BLaER1 treated with 17β-estradiol and CSF1 and Interleukin-3, amounts not matched to agents 10 nM and 100 nM (cell line): ENCODE results near the gene CGB1.
A peak's percentile ranks its signal among the peaks of the same experiment; 100 is the strongest.

Source experiments
- H3K27ac ChIP-seq, 11 experiments: shearing (Covaris generic); formaldehyde crosslinking; 2 replicates each; pipeline ENCODE4 v1.8.1; 2022
- H3K27me3 ChIP-seq, 11 experiments: shearing (Covaris generic); formaldehyde crosslinking; 2 replicates each; pipeline ENCODE4 v1.8.1; 2022
- H3K36me3 ChIP-seq, 11 experiments: shearing (Covaris generic); formaldehyde crosslinking; 2 replicates each; pipeline ENCODE4 v1.8.1; 2022
- H3K4me1 ChIP-seq, 10 experiments: shearing (Covaris generic); formaldehyde crosslinking; 2 replicates each; pipeline ENCODE4 v1.8.1; 2022
- H3K4me2 ChIP-seq, 11 experiments: shearing (Covaris generic); formaldehyde crosslinking; 2 replicates each; pipeline ENCODE4 v1.8.1; 2022
- H3K4me3 ChIP-seq, 10 experiments: shearing (Covaris generic); formaldehyde crosslinking; 2 replicates each; pipeline ENCODE4 v1.8.1; 2022
- H3K9ac ChIP-seq, 11 experiments: shearing (Covaris generic); formaldehyde crosslinking; 2 replicates each; pipeline ENCODE4 v1.8.1; 2022
- H3K9me3 ChIP-seq, 11 experiments: shearing (Covaris generic); formaldehyde crosslinking; replicated peaks in 1 of 11; 2 replicates each; pipeline ENCODE4 v1.8.1; 2022
- H4K20me1 ChIP-seq, 11 experiments: shearing (Covaris generic); formaldehyde crosslinking; 2 replicates each; pipeline ENCODE4 v1.8.1; 2022
- Cebpa-rat ChIP-seq, 11 experiments: shearing (Covaris generic); IDR thresholded peaks; 2 replicates each; pipeline ENCODE4 v1.8.1; 2022

Gene CGB1

DNA sequence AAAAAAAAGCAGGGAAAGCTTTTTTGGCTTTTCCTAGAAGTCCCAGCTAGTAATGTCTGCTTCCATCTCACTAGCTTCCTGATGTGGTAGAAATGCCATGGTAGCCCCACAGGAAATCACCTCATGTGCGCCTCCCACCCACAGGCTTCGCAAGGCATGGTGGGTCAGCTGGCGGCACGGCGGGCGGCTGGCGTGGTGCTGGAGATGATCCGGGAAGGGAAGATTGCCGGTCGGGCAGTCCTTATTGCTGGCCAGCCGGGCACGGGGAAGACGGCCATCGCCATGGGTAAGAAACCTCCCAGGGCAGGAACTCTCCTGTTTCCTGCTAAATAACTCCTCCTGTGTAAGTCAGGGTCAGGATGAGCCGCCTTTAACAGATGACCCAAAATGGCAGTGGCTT lies 32.6 kb downstream of the CGB1 start:
- Histone ChIP-seq H3K4me3 (no peak overlapping the region), H3K9ac (no peak overlapping the region), H3K4me2 (no peak overlapping the region), H3K36me3 (peaks cover 65 to 100% (median 93%) of the 10 kb centered on the region in 11 experiments), H3K9me3 (no peaks in the 10 kb centered on the region), H3K4me1 (peaks cover 0 to 8% (median under 1%) of the 10 kb centered on the region in 10 experiments; a peak in 2 of 20 replicates), H3K27ac (no peak overlapping the region), H4K20me1 (peaks cover 0 to 59% (median 27%) of the 10 kb centered on the region in 11 experiments; a peak in 16 of 22 replicates), H3K27me3 (no peaks in the 10 kb centered on the region)
- no peak for TF ChIP-seq Cebpa-rat (IDR thresholded peaks at IDR 0.05)

DNA sequence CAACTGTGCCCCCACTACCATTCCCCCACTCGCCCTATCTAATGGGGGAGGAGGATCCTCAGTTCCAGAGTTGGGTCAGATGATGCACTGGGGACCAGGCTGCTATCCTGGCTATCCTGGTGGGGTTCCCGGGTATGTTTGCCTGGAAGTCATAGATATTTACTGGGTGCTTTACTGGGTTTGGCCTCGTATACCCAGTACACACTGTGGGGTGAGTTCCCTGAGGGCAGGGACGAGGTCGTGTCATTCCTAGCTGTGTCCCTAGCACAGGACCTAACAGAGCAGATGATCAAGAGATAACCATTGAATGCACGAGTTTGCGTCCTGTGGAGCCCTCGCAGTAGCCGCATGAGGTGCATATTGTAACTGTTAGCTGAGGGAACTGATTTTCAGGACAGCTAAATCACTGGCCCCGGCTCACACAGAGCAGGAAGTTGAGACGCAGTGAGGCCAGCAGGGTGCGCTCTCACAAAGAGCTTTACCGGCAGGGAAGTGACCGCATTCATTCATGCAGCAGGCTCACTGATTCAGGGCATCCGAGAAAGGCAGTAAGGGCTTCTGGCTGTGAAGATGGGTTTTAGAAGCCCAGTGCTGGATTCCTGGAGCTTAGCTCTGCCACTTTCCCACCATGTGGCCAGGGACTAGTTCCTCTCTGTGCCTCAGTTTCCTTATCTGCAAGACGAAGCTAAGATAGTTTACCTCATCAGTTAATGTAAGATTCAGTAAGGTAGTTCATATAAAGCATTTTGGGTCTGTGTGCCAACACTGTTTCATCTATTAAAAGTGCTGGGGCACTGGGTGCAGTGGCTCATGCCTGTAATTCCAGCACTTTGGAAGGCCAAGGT lies 37.0 kb downstream of the CGB1 start:
- peaks cover 33 to 71% (median 57%) of the 10 kb centered on the region in 11 experiments for H3K36me3 ChIP-seq
- peaks cover 16 to 32% (median 20%) of the 10 kb centered on the region in 10 experiments for H3K4me1 ChIP-seq
- no peaks in the 10 kb centered on the region for H3K9me3 ChIP-seq
- TF ChIP-seq Cebpa-rat (IDR thresholded peaks at IDR 0.05): no peak
- H4K20me1 ChIP-seq: peaks cover 0 to 77% (median 57%) of the 10 kb centered on the region in 11 experiments; a peak in 18 of 22 replicates
- H3K9ac ChIP-seq: peak overlapping the region in 5 of 11 experiments; percentile 6 to 31 (median 21); a peak in 3 of 22 replicates
- H3K27ac ChIP-seq: no peak overlapping the region
- no peak overlapping the region for H3K4me2 ChIP-seq
- H3K4me3 ChIP-seq: no peak overlapping the region
- H3K27me3 ChIP-seq: no peaks in the 10 kb centered on the region

DNA sequence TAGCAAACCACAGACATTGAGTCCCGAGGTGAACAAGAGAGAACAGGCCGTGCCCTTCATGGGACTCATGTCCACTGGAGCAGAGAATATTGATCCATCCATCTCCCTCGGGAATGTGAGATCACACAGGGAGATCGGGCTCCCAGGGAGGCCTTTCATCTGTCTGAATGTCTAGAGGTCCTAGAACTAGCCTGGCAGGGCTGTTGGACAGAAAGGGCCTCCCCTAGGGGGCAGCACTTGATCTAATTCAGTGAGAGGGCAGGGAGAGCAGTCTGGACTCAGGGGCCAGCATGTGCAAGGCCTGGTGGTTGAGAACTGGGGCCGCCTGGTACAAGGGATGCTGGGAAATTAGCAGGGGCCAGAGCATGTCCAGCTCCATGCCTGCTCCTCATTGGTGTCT lies 38.7 kb downstream of the CGB1 start:
- H3K9me3 ChIP-seq: no peaks in the 10 kb centered on the region
- H3K36me3 ChIP-seq: peaks cover 17 to 54% (median 40%) of the 10 kb centered on the region in 11 experiments
- peaks cover 22 to 39% (median 26%) of the 10 kb centered on the region in 10 experiments for H3K4me1 ChIP-seq
- peak overlapping the region in 1 of 11 experiments; percentile 1; a peak in 4 of 22 replicates for H3K27ac ChIP-seq
- H4K20me1 ChIP-seq: peaks cover 0 to 74% (median 55%) of the 10 kb centered on the region in 11 experiments; a peak in 18 of 22 replicates
- peak overlapping the region in 5 of 11 experiments; percentile 7 to 51 (median 23); a peak in 5 of 22 replicates for H3K9ac ChIP-seq
- no peak for TF ChIP-seq Cebpa-rat (IDR thresholded peaks at IDR 0.05)
- H3K4me2 ChIP-seq: peak overlapping the region in 1 of 11 experiments; percentile 22; a peak in 1 of 22 replicates
- no peak overlapping the region for H3K4me3 ChIP-seq
- no peaks in the 10 kb centered on the region for H3K27me3 ChIP-seq

DNA sequence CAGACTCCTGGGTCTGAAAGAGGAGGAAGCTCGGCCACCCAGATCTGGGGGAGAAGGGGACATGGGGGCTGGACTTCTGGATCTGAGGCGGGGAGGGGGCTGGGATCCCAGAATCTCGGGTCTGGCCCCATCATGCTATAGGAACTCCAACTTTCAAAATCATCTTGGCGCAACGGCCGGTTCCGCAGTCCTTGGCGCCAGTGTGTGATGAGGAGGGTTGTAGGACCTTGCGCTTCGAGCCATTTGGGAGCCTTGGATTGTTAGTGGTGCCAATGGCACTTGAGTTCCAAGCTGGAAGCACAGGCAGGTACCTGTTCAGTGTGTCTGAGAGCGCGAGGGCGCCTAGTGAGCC lies 42.7 kb downstream of the CGB1 start:
- no peak for TF ChIP-seq Cebpa-rat (IDR thresholded peaks at IDR 0.05)
- Histone ChIP-seq H3K27ac (peak overlapping the region in 10 of 11 experiments; percentile 82 to 97 (median 91); a peak in 21 of 22 replicates), H3K4me1 (peaks cover 52 to 62% (median 53%) of the 10 kb centered on the region in 10 experiments), H3K9me3 (no peaks in the 10 kb centered on the region), H3K4me2 (peak overlapping the region; percentile 90 to 99 (median 96)), H3K4me3 (peak overlapping the region; percentile 81 to 100 (median 90)), H4K20me1 (peaks cover 21 to 82% (median 66%) of the 10 kb centered on the region in 11 experiments; a peak in 21 of 22 replicates), H3K36me3 (peaks cover 5 to 37% (median 20%) of the 10 kb centered on the region in 11 experiments; a peak in 20 of 22 replicates), H3K9ac (peak overlapping the region; percentile 86 to 98 (median 92)), H3K27me3 (no peaks in the 10 kb centered on the region)

DNA sequence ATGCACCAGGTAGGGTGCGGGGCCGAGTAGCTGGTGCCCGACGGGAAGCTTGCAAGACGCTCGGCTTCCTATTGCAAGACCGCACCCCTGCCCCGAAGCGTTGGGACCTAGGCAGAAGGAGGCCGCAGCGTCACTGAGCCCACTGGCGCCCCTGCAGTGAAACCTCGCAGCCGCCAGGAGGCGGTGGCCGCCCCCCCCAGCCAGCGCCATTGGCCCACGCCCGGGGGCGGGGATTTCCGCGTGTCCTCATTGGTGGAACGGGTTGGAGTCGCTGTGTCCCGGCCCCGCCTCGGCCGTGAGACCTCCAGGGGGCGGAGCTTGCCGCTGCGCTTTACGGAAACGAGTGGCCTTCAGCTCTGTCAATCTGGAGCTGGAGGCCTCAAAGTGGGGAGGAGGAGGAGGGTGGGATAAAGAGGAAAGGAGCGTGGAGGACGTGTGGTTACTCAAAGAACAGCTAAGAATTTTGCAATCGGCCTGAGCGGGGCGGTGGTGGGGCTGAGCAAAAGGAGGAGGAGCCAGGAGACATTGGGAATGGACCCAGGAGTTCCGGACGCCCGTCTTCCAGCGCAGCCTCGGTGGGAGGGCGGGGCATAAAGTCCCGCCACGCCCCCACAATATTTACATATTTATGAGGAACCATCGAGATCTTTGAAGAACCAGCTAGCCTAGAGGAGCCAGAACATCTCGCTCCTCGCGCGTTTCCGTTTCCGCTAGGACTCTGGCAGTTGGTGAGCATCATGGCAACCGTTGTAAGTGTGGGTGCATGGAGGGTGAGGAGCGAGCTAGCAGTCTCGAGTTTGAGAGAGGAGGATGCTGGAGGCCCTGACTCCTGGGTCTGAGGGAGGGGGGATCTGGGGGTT lies 43.3 kb downstream of the CGB1 start, which contains the start of the genes GYS1 and RUVBL2:
Gene GYS1, minus strand, starts transcription at position 135 of the 860 bp plus-strand sequence. CDS start 197 bp downstream, outside the sequence.
Gene RUVBL2, plus strand, starts transcription at position 713 of the 860 bp plus-strand sequence. Its CDS starts 25 bp downstream, at position 738.
- Histone ChIP-seq H3K4me3 (peak within 1 kb of the TSS; percentile 81 to 100 (median 90)), H3K9me3 (no peaks in the 10 kb centered on the region), H3K27ac (peak within 1 kb of the TSS; percentile 68 to 97 (median 91)), H4K20me1 (peaks cover 21 to 81% (median 66%) of the 10 kb centered on the region in 11 experiments; a peak in 21 of 22 replicates), H3K4me2 (peak within 1 kb of the TSS; percentile 96 to 100 (median 99)), H3K36me3 (peaks cover 4 to 37% (median 23%) of the 10 kb centered on the region in 11 experiments), H3K9ac (peak within 1 kb of the TSS; percentile 88 to 98 (median 92)), H3K27me3 (no peaks in the 10 kb centered on the region), H3K4me1 (peaks cover 55 to 68% (median 59%) of the 10 kb centered on the region in 10 experiments)
- peak in 10 of 11 experiments; percentile 36 to 88 (median 82); a peak in 18 of 22 replicates for TF ChIP-seq Cebpa-rat (IDR thresholded peaks at IDR 0.05)

DNA sequence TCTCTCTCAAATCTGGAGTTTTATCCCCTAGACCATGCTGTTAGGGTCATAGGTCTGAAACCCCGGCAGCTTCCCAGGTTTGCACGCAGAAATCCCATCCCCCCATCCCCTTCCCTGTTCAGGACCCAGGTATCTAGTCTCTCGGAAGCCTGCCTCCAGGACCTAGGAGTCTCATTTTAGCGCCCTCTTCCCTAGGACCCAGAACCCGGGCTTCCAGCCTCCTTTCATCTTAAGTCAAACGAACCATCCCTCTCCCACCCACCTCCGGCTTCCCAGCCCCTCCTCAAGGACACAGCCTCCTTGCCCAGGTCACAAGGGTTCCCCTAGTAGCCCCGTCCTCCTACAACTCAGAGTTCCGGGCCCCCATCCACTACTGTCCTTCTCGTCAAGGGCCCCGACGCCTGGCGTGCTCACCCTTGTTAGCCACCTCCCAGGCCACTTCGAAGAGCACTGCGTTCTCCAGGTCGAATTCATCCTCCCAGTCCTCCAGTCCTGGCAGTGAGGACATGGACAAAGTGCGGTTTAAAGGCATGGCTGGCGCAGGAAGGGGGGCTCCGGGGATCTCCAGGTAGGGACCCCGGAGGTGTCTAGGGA lies 44.0 kb downstream of the CGB1 start:
- Histone ChIP-seq H3K27me3 (no peaks in the 10 kb centered on the region), H3K4me1 (peaks cover 55 to 70% (median 61%) of the 10 kb centered on the region in 10 experiments), H3K36me3 (peaks cover 12 to 44% (median 28%) of the 10 kb centered on the region in 11 experiments), H3K4me3 (peak overlapping the region; percentile 81 to 100 (median 90)), H3K9ac (peak overlapping the region; percentile 88 to 98 (median 92)), H3K9me3 (no peaks in the 10 kb centered on the region), H3K27ac (peak overlapping the region; percentile 68 to 97 (median 91)), H4K20me1 (peaks cover 21 to 81% (median 64%) of the 10 kb centered on the region in 11 experiments; a peak in 21 of 22 replicates), H3K4me2 (peak overlapping the region; percentile 95 to 100 (median 99))
- no peak for TF ChIP-seq Cebpa-rat (IDR thresholded peaks at IDR 0.05)

DNA sequence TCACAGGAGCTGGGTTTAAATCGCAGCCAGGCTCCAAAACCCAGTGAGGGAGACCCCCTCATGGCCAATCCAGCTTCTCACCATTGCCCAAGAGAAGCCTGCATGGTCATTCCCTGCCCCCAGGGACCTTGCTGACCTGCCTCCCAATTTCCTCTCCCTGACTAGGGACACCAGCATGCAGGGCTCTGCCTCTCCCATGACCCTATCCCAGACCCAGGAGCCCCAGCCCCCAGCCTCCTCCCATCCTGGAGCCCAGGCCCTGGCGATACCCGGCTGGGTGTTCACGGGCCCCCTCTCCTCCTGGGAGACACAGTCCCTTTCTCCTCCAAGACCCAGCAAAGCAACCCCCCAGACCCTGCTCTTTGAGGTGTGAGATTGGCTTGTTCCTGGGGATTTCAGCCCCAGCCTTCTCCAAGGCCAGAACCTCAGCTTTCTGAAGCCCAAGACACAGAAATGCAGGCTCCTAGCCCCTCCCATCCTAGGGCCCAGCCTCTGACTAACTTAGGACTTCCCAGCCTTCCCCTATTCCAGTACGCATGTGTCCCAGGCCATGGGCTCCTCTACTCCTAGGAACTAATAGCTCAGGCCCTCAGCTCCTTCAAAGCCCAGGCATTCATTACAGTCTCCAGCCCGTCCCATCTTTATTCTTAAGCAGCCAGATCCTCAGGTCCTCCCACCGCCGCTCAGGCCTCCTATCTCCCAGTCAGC lies 44.7 kb downstream of the CGB1 start:
- H3K4me1 ChIP-seq: peaks cover 53 to 67% (median 61%) of the 10 kb centered on the region in 10 experiments
- peaks cover 17 to 47% (median 34%) of the 10 kb centered on the region in 11 experiments for H3K36me3 ChIP-seq
- no peaks in the 10 kb centered on the region for H3K9me3 ChIP-seq
- H3K4me3 ChIP-seq: peak overlapping the region; percentile 81 to 100 (median 90)
- peak overlapping the region; percentile 88 to 98 (median 92) for H3K9ac ChIP-seq
- H3K27me3 ChIP-seq: no peaks in the 10 kb centered on the region
- H4K20me1 ChIP-seq: peaks cover 21 to 81% (median 61%) of the 10 kb centered on the region in 11 experiments; a peak in 20 of 22 replicates
- TF ChIP-seq Cebpa-rat (IDR thresholded peaks at IDR 0.05): no peak
- peak overlapping the region; percentile 95 to 100 (median 99) for H3K4me2 ChIP-seq
- H3K27ac ChIP-seq: peak overlapping the region; percentile 68 to 97 (median 91)
